NCI-H82 treated with DMSO at 0.1 percent for 48 hours (cell line): ENCODE measurements around the gene STK11.

Experiments used
- DNase-seq: peaks from one replicate; lab custom pipeline; 2025; ENCODE audit not compliant: unreplicated experiment; lab: John Stamatoyannopoulos, UW

STK11 gene

GRCh38 chr19:1259876-1260748, 54.5 kb downstream of the STK11 start:
- DNase-seq: no peak

- peak; percentile 44 for DNase-seq
Observed at GRCh38 chr19:1260749-1261537, 55.4 kb downstream of the STK11 start.

GRCh38 chr19:1261538-1261797, 55.9 kb downstream of the STK11 start:
- no peak for DNase-seq

DNA sequence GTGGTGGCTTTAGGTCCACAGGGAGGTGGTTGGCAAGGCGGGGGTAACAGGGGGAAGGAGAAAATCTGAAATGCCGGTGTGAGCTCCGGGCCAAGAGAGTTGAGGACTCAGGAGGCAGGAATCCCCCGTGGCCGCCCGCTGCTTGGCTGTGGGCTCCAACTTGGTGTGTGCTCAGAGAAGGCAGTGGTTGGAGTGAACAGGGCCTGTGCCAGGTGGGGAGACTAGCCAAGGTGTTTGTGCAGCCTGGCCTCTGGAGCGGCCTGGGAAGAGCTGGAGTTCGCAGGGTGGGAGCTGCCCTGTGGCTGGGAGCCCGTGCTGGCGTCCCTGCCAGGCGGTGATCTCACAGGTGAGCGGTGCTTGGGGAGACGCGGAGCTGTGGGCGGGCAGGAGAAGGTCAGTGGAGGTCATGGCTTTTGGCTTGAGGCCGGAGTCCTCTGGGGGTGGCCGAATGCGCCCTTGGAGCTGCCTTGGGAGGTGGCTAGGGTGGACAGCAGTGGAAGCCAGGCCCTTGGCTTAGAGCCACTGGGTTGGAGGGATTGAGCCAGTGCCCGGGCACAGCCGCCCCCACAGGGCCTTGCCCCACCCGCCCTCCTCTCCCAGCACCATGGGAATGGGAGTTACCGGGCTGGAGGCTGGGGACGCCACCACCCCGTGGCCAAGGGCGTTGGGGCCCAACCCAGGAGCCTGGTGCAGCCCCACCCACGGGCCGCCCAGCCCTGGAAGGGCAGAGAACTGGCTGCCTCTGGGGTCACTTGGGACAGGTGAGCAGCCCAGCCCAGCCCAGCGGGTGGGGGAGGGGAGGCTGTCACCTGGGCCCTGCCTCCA, 56.4 kb downstream of the STK11 start:
- no peak for DNase-seq

DNA sequence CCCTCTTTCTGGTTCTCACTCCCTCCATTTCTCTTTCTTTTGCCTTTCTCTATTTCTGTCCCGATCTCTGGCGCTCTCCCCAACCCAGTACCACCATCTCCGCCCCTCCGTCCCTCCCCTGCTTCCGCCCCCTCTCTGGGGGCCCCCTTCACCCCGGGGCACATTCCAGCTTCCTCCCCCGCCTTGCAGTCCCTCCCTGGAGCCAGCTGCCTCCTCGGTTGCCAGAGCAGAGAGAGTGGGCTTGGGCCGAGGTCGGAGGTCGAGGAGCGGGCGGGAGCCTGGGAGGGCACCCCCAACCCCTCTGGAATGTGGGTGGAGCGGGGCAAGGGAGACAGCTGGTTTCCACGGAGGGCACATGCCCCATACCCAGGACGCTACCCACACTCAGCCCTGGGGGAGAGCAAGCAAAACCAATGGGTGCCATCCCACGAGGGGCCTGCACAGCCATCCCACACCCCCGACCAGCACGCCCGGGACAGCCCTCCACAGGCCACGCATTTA, 57.1 kb downstream of the STK11 start:
- DNase-seq: no peak

GRCh38 chr19:1263188-1263587, 57.6 kb downstream of the STK11 start:
- DNase-seq: no peak

- no peak for DNase-seq
Observed at GRCh38 chr19:1264801-1265614, 59.4 kb downstream of the STK11 start.

- no peak for DNase-seq
Observed at GRCh38 chr19:1265615-1266128, 60.1 kb downstream of the STK11 start.

- DNase-seq: peak; percentile 39
Observed at GRCh38 chr19:1266129-1266915, 60.7 kb downstream of the STK11 start.

- no peak for DNase-seq
Observed at GRCh38 chr19:1266916-1267476, 61.4 kb downstream of the STK11 start.

GRCh38 chr19:1267477-1268225, 62.1 kb downstream of the STK11 start:
- DNase-seq: no peak

DNA sequence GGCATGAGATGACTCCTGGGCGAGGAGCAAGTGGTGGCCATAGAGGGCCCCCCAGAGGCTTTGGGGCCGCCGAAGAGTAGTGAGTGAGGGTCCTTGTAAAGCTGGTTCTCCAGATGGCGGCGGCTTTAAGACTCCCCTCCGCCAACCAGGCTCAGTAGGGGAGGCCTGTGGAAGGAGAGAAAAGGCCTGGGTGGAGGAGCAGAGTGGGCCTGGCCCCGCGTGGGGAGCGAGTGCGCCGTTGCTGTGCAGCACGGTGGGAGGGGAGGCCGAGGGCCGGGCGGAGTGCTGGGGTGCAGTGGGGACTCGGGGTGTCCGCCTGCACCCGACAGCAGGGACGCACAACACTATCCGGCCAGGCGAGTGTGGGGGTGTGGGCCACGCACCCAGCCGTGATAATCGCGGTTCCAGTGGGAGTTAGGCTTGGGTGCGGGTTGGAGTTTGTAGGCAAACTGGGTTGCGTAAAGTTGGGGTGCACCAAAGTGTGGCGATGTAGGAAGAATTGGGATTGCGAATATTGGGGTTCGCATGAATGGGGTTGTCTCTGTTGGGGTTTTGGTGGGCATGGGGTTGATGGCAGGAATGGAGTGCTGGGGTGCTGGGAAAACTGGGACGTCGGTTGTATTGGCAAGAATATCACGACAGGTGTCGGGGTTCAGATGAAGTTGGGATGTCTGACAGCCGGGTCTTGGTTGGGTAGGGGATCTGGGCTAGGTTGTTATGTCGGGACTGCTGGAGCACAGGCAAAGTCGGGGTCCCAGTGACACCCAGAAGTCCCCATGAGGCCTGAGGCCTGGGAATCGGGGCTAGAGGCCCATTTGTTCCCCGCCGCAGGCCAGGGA, 62.9 kb downstream of the STK11 start:
- no peak for DNase-seq

DNA sequence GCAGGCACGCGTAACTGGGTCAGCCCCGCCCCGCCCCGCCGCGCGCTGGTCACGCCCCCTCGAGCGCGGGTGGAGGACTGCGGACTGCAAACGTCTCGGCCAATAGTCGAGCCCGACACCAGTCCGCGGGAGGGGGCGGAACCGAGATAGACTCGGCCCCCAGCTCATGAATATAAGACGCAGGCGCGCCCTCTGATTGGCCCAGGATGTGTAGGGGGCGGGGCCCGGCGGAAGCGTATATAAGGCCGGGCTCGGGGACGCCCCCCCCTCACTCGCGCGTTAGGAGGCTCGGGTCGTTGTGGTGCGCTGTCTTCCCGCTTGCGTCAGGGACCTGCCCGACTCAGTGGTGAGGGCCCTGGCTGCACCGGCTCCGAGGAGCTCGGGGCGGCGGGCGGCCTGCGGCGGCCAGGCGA, 63.5 kb downstream of the STK11 start, which contains the start of gene CIRBP:
Gene CIRBP (plus strand): TSS at position 268 of the 413 bp plus-strand sequence. CDS start 1,602 bp downstream, outside the sequence.
- DNase-seq: peak; percentile 87

GRCh38 chr19:1269478-1270212, 64.1 kb downstream of the STK11 start:
- peak; percentile 31 for DNase-seq

GRCh38 chr19:1270213-1270853, 64.8 kb downstream of the STK11 start:
- no peak for DNase-seq

DNA sequence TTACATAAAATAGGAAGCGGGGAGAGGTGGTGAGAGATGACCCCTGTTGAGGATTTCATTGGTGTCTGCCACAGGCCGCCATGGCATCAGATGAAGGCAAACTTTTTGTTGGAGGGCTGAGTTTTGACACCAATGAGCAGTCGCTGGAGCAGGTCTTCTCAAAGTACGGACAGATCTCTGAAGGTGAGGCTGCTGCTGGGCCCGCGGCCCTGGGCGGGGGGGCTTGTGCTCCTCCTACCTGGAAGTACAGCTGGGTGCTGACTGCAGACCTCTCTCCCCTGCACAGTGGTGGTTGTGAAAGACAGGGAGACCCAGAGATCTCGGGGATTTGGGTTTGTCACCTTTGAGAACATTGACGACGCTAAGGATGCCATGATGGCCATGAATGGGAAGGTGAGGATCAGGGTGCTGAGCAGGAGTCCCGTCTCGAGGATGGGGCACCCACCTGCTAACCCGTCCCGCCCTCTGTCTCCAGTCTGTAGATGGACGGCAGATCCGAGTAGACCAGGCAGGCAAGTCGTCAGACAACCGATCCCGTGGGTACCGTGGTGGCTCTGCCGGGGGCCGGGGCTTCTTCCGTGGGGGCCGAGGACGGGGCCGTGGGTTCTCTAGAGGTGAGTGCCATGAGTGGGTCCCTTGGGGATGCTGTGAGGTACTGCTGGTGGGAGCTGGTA, 65.4 kb downstream of the STK11 start:
- no peak for DNase-seq
